ENCODE data around the gene SYT14.
"Not testable (repeated sequence)": the region's sequence is repeated elsewhere in the genome, so short reads cannot be mapped to it uniquely, and the experiment has no call there.

SYT14 gene

GRCh38 chr1:210117681-210118170 is 179.7 kb downstream of the SYT14 start:
- DNase-seq (ENCODE audit: low read depth), result no peak

DNA sequence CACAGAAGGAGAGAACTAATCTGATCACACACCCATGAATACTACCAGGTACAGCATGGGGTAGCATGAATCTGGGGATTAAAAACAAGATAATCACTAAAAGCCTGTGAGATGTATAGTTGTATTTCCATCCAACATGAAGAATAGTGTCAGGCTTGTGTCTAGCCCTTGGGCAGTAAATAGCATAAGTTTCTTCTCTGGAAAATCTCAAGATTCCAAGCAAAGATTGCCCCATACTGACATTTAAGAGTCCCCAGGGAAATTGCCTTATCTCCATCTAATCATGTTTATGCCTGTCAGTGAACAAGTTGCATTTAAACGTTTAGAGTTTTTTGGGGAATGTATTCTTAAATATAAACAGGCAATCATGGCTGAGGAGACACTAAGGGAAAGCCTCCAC is 185.4 kb downstream of the SYT14 start:
- no peak for DNase-seq (ENCODE audit: low read depth)

- DNase-seq (ENCODE audit: low read depth), result no peak
These were observed 186.0 kb downstream of the SYT14 start for GRCh38 chr1:210123924-210124589.

- DNase-seq (ENCODE audit: low read depth), result no peak
These were observed 186.7 kb downstream of the SYT14 start for GRCh38 chr1:210124736-210125135.

DNA sequence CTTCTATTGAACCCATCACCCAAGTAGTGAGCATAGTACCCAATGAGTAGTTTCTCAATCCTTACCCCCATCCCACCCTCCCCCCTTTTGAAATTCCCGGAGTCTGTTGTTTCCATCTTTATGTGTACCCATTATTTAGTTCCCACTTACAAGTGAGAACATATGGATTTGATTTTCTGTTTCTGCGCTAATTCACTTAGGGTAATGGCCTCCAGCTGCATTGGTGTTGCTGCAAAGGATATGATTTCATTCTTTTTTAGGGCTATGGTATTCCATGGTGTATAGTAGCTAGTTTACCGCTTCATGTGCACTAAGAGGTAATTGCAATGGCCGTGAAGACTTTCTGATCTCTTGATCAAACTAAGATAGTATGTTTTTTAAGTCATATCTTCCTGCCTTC is 187.1 kb downstream of the SYT14 start:
- DNase-seq (ENCODE audit: low read depth), result no peak

- no peak for DNase-seq (ENCODE audit: low read depth)
These were observed 191.1 kb downstream of the SYT14 start for GRCh38 chr1:210129092-210129491.

GRCh38 chr1:210129759-210130158 is 191.7 kb downstream of the SYT14 start:
- no peak for DNase-seq (ENCODE audit: low read depth)

GRCh38 chr1:210132582-210132981 is 194.6 kb downstream of the SYT14 start:
- no peak for DNase-seq (ENCODE audit: low read depth)

DNA sequence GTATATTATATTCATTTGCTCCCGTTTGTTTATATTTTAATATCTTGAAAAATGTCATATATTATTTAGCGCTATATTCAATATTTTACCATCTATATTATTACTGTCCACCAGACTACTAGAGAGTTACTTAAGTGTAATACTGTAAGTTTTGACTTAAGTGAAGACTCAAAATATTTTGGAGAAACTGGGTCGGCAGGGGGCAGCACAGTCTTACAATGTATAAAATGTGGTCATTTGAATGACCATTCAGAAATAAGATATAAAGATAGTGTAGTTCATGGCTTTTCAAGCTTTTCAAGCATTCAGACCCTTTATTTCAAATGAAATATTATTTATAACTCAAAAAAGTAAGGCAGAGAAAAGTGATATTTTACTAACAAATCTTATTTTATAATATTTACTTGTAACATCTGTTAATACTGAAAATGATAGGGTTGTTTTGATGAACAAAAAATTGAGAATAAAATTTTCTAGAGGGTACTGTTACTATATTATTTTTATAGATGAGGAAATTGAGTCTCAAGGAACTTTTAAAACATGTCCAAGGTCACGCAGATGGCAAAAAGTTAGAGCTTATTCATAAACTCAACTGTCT is 205.5 kb downstream of the SYT14 start:
- DNase-seq (ENCODE audit: low read depth), result peak; percentile 33

DNA sequence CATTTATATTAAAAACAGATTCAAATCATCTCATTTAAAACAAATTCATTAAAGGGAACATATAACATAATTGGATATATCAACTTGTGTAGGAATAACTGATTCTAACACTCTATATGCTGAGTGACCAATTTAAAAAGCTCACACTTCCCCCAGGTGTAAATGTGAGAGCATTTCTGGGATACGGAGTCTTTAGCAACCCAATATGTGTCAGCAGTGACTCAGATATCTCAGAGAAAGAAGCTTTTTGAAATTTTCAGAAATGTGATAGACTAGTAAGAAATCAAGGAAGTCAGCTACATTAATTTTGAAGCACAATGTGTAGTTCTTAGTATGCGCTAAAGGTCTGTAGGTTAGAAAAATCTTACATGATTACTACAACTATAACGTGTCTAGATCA is 206.7 kb downstream of the SYT14 start:
- no peak for DNase-seq (ENCODE audit: low read depth)

- no peak for DNase-seq (ENCODE audit: low read depth)
These were observed 213.1 kb downstream of the SYT14 start for GRCh38 chr1:210151052-210151672.

- no peak for DNase-seq (ENCODE audit: low read depth)
These were observed 221.2 kb downstream of the SYT14 start for GRCh38 chr1:210159211-210159610.

- no peak for DNase-seq (ENCODE audit: low read depth)
These were observed 232.2 kb downstream of the SYT14 start for GRCh38 chr1:210170220-210170619.

GRCh38 chr1:210174133-210174532 is 236.1 kb downstream of the SYT14 start:
- no peak for DNase-seq (ENCODE audit: low read depth)

DNA sequence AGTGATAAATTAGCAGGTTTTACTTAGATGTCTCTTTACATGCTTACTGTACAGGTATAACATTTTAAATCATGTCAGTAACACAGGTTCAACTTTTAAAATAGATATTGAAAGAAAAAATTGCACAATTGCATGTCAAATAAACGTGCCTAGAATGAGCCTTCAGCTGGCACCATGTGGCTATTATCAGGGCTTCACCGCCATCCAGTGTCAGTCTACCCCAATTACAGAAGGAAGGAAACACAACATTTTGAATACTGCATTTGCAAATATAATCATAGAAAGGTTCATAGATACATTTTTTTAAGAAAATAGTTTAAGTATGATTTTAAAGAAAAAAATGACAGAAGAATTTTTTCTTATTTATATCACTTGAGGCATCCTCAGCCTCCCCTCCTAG is 247.0 kb downstream of the SYT14 start:
- DNase-seq (ENCODE audit: low read depth), result no peak

DNA sequence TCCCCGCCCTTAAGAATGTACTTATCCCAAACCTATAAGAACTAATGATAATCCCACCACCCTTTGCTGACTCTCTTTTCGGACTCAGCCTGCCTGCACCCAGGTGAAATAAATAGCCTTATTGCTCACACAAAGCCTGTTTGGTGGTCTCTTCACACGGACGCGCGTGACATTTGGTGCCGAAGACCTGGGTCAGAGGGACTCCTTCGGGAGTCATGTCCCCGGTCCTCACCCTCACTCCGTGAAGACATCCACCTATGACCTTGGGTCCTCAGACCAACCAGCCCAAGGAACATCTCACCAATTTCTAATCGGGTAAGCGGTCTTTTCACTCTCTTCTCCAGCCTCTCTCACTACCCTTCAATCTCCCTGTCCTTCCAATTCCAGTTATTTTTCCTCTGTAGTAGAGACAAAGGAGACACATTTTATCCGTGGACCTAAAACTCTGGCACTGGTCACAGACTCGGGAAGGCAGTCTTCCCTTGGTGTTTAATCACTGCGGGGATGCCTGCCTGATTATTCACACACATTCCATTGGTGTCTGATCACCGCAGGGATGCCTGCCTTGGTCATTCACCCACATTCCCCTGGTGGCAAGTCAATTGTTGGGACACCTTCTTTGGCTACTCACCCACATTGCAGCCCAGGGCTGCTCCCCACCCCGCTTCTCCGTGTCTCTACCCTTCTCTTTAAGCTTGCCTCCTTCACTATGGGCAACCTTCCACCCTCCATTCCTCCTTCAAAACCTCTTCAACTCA is 250.0 kb downstream of the SYT14 start:
- DNase-seq (ENCODE audit: low read depth), result not testable (repeated sequence)

- DNase-seq (ENCODE audit: low read depth), result no peak
These were observed 251.4 kb downstream of the SYT14 start for GRCh38 chr1:210189426-210189825.

DNA sequence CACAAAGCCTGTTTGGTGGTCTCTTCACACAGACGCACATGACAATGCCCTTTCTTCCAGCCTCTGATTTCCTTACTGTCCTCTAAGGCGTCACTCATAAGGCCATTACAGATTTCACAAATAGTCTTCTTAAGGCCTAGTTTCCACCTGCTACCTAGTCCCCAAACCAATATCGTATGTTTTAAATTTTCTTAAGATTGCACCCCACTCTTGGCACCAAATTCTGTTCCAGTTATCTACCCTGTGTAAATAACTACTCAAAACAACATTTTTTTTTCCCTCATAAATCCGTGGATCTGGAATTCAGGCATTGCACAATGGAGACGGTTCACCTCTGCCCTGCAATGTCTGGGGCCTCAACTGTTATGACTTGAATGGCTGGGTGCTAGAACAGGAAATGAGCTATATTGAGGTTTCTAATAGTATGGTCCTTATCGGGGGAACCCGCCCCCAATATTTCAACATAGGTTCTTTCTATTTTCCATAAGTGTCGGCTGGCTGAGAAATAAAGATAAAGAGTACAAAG is 257.7 kb downstream of the SYT14 start:
- no peak for DNase-seq (ENCODE audit: low read depth)

- not testable (repeated sequence) for DNase-seq (ENCODE audit: low read depth)
These were observed 258.2 kb downstream of the SYT14 start for GRCh38 chr1:210196266-210196665.

- DNase-seq (ENCODE audit: low read depth), result no peak
These were observed 260.8 kb downstream of the SYT14 start for GRCh38 chr1:210198840-210199239.

GRCh38 chr1:210200124-210200736 is 262.2 kb downstream of the SYT14 start:
- DNase-seq (ENCODE audit: low read depth), result no peak

GRCh38 chr1:210201681-210202080 is 263.7 kb downstream of the SYT14 start:
- no peak for DNase-seq (ENCODE audit: low read depth)

All from stimulated activated CD8-positive, alpha-beta memory T cell treated with anti-CD3 and anti-CD28 coated beads, Interleukin-7, amount 100 ng/mL, for 24 hours (primary cell).